Mucosa of descending colon (tissue), 3 donors: ENCODE results near the gene NDUFA5. TPM values are rescaled to one million over a fixed set of nuclear protein-coding genes. Genes with fewer than 3 reads are reported as not detected.

Experiments
- ATAC-seq: fragments of 200-7000 bp; cut with Tn5 transposase; one replicate; pipeline ENCODE4 v1.9.1; 2020; ENCODE audit warnings: mild to moderate bottlenecking, moderate library complexity
- DNase-seq, 3 donors: peaks; one replicate each; pipeline ENCODE4 v3.0.0-alpha.2; 2020
- H3K36me3 ChIP-seq: fragments of 200-600 bp; one replicate; pipeline ENCODE4 v1.8.0; 2021; ENCODE audit warnings: low read depth, mild to moderate bottlenecking
- H3K4me1 ChIP-seq: fragments of 200-600 bp; one replicate; pipeline ENCODE4 v1.8.0; 2021; ENCODE audit warnings: low read depth, mild to moderate bottlenecking
- H3K4me3 ChIP-seq: fragments of 200-600 bp; one replicate; pipeline ENCODE4 v1.8.0; 2021; ENCODE audit warnings: mild to moderate bottlenecking
- H3K9me3 ChIP-seq: fragments of 200-600 bp; one replicate; pipeline ENCODE4 v1.8.0; 2021; ENCODE audit warnings: mild to moderate bottlenecking
- intact Hi-C, 2 donors: fragments of 100-400 bp; cut with DNase I in 1 of 2; cut with micrococcal nuclease in 1 of 2; formaldehyde crosslinking; loops; one replicate each; pipeline versions ENCODE4 v1.11.0 to v1.11.1; 2022; cut with DNase I, micrococcal nuclease
- total RNA-seq, 3 donors: library from RNA; stranded (reverse); fragmentation: NEBNext Ultra II Directional in 2 of 3; extraction: Animal tissue kit (Norgen Biotek cat#: 25700) in 2 of 3; gene quantifications; one replicate each; pipeline versions ENCODE4 v1.2.1 to v1.2.4, GENCODE V29; 2021 to 2023
- TF ChIP-seq, protein P1 (sequence below): fragments of 200-600 bp; IDR thresholded peaks from one replicate; pipeline ENCODE4 v1.8.0; 2022; ENCODE audit warnings: antibody characterized with exemption, mild to moderate bottlenecking
- donor health status: DM: no; HTN: no; CAD: no; lungs with moderate emphysema.
- donor health status: DM: no; HTN: no; CAD: no.
- donor health status: DM: no; HTN: yes; CAD: no.

The NDUFA5 gene
- total RNA-seq, 3 donors from 2014 or later = 88.7 to 118 (median 104) TPM

GRCh38 chr7:123571187-123571586 is 13.6 kb upstream of the NDUFA5 start:
- ATAC-seq = no peak
- Histone ChIP-seq H3K4me1 (no peaks in the 10 kb centered on the region), H3K36me3 (no peaks in the 10 kb centered on the region), H3K4me3 (no peak overlapping the region), H3K9me3 (no peaks in the 10 kb centered on the region)
- intact Hi-C loops = no loop called here
- DNase-seq = no peak
- TF ChIP-seq, protein P1, sequence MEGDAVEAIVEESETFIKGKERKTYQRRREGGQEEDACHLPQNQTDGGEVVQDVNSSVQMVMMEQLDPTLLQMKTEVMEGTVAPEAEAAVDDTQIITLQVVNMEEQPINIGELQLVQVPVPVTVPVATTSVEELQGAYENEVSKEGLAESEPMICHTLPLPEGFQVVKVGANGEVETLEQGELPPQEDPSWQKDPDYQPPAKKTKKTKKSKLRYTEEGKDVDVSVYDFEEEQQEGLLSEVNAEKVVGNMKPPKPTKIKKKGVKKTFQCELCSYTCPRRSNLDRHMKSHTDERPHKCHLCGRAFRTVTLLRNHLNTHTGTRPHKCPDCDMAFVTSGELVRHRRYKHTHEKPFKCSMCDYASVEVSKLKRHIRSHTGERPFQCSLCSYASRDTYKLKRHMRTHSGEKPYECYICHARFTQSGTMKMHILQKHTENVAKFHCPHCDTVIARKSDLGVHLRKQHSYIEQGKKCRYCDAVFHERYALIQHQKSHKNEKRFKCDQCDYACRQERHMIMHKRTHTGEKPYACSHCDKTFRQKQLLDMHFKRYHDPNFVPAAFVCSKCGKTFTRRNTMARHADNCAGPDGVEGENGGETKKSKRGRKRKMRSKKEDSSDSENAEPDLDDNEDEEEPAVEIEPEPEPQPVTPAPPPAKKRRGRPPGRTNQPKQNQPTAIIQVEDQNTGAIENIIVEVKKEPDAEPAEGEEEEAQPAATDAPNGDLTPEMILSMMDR = no peak

DNA sequence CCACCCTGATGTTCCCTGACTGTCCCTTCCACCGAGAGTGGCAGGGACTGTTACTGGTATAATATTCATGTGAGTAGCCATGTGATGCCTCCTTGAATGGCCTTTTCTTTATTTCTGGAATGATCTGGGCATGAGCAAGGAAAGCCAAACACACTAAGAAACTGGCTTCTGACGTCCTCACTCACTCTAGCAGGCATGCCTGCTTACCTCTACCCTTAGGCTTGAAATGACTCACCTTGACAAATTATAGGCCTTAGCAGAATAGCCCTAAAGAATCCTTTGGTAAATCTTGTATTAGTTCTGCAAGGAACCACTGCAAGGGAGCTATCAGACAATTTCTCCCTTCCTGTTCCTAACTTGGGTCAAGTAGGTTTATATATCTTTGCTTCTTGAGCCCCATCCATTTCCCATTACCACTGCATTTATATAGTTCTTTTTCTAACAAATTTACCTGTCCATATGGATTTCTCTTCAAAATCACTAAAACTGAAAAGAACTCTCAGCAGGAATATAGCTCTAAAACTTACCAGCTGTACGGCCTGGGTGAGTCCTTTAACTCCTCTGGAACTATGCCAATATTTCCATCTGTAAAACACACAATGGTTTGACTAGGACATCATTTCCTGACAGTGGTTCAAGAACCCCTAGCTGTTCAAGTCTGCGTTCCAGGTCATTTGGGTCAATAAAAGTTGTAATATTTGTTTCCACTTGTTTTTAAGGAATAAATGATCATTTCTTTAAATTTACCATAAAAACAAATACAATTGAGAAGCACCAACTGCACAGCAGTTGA is 13.0 kb upstream of the NDUFA5 start:
- ATAC-seq (no peak), DNase-seq (no peak)
- TF ChIP-seq, protein P1 = no peak
- Histone ChIP-seq H3K4me1 (no peaks in the 10 kb centered on the region), H3K9me3 (no peaks in the 10 kb centered on the region), H3K36me3 (no peaks in the 10 kb centered on the region), H3K4me3 (no peak overlapping the region)
- intact Hi-C loops = no loop called here

DNA sequence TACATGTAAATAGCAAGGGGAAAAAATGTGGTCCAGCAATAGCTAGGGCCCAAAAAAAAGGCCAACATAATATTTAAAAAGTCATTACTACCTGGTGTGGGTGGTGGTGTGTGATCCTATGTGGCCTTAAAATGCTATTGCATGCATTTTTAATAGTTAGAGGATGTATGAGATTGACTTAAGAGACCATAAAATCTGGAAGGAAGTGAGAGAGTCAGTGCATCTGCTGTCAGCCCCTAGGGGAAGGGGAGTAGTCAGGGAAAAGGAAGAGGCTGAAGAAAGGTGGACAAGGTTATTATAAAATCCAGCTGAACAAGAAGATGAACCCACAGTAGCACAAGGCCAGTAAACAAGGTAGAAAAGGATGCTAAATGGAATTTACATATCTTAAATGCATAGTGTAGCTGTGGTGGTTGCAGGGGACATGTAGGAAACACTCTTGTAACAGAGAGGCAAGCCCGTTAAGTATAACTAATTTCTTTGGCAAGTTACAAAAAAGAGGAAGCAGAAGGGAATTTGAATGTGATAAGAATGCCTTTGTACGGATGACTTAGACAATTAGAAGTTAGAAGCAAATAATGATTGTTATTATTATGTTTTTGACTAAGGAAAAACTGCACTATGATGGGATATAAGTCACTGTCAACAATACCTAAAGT is 11.9 kb upstream of the NDUFA5 start:
- Histone ChIP-seq H3K36me3 (no peaks in the 10 kb centered on the region), H3K4me3 (no peak overlapping the region), H3K4me1 (no peaks in the 10 kb centered on the region), H3K9me3 (no peaks in the 10 kb centered on the region)
- intact Hi-C loops = no loop called here
- TF ChIP-seq, protein P1 = no peak
- no peak for DNase-seq
- no peak for ATAC-seq

GRCh38 chr7:123562121-123562520 is 4.5 kb upstream of the NDUFA5 start:
- no peaks in the 10 kb centered on the region for H3K4me1 ChIP-seq
- H3K4me3 ChIP-seq = no peak overlapping the region
- ATAC-seq (no peak), DNase-seq (no peak)
- H3K36me3 ChIP-seq = no peaks in the 10 kb centered on the region
- TF ChIP-seq, protein P1 = no peak
- intact Hi-C loops = no loop called here
- H3K9me3 ChIP-seq = no peaks in the 10 kb centered on the region

- intact Hi-C loops = no loop called here
- no peak overlapping the region for H3K4me3 ChIP-seq
- DNase-seq (no peak), ATAC-seq (no peak)
- H3K36me3 ChIP-seq = no peaks in the 10 kb centered on the region
- H3K4me1 ChIP-seq = peaks cover 18% of the 10 kb centered on the region
- TF ChIP-seq, protein P1 = no peak
- no peaks in the 10 kb centered on the region for H3K9me3 ChIP-seq
These were observed 764 bp upstream of the NDUFA5 start for GRCh38 chr7:123558289-123558874.
